Ectodermal cell (in vitro differentiated cells): ENCODE data around the gene SLC29A3.

Source experiments
- H3K27ac ChIP-seq: 2 replicates; pipeline ENCODE4 v1.7.0; 2013; ENCODE audit warnings: mild to moderate bottlenecking, low read depth, low read length; ENCODE audit not compliant: insufficient read depth, poor library complexity, severe bottlenecking
- H3K27me3 ChIP-seq: 2 replicates; pipeline ENCODE4 v1.7.0; 2013; ENCODE audit warnings: mild to moderate bottlenecking, low read length; ENCODE audit not compliant: insufficient read depth, control insufficient read depth, poor library complexity, severe bottlenecking
- H3K36me3 ChIP-seq: one replicate; pipeline ENCODE4 v1.7.0; 2013; ENCODE audit warnings: low read length; ENCODE audit not compliant: control insufficient read depth, insufficient read depth
- H3K4me1 ChIP-seq: one replicate; pipeline ENCODE4 v1.7.0; 2013; ENCODE audit warnings: low read length; ENCODE audit not compliant: control insufficient read depth, insufficient read depth
- H3K4me3 ChIP-seq: 2 replicates; pipeline ENCODE4 v1.7.0; 2013; ENCODE audit warnings: low read depth, low read length, control low read depth; ENCODE audit not compliant: insufficient read depth
- H3K9me3 ChIP-seq: 2 replicates; pipeline ENCODE4 v1.7.0; 2013; ENCODE audit warnings: mild to moderate bottlenecking, low read length, moderate library complexity; ENCODE audit not compliant: control insufficient read depth
- WGBS, 2 experiments: methylation state at CpG; one replicate each; pipeline ENCODE4 v1.1.7; 2013; ENCODE audit warnings: missing lambda C conversion rate in 2 of 2; 5-methylcytosine and 5-hydroxymethylcytosine counted together

Gene SLC29A3

DNA sequence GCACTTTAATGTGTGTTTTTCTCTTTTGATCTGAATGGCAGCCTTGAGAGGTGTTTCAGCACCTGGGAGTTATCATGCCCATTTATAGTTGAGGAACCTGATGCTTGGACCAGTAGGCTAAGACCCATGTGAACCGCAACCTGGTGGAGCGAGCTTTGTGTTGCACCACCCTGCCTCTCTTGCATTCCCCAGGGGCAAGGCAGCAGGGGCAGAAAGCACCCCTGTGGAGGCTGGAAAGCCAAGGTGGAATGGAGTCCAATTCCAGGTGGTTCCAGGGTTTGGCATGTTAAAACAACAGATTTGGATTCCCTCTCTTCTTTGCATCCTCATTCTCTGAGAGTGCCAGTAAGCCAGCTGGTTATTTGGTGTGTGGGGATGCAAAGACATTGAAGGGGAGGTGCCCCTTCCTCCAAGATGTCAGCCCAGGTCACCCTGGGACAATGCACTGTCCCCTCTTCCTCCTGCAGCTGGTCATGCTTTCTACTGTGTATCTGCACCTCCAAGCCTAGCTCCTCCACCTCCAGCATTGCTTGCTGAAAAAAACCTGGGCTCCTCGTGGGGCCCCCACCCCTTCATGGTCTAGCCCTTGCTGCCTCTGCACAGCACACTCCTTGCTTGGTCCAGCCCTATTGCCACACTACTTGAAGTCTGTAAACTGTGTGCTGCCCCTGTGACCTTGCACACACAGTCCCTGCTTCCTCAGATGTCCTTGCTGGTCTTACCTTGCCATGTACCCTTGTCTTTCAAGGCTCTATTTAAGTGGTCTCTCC is 72.0 kb downstream of the SLC29A3 start:
- Histone ChIP-seq H3K27me3 (peaks cover 11% of the 10 kb centered on the region), H3K9me3 (no peaks in the 10 kb centered on the region), H3K36me3 (no peaks in the 10 kb centered on the region), H3K27ac (no peak overlapping the region), H3K4me3 (no peak overlapping the region), H3K4me1 (peaks cover 4% of the 10 kb centered on the region)
- WGBS, 2 experiments = 89 to 91% methylated on average over 3 of the region's 3 CpGs

DNA sequence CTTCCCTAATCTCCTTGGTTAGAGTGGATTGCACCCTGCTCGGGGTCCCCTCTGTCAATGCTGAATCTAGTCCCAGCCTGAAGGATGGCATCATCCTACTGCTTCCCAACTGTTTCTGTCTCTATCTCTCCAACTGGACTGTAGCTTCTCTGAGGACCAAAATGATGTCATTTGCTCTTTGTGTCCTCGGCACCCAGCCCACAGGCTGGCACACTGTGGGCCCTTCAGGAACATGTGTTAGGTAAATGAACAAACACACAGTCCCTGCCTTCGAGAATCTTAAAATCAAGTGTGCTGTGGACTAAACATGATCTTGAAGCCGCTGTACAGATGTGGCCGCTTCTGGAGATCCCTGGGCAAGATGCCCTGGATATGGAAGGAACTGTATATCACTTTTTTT is 72.6 kb downstream of the SLC29A3 start:
- peaks cover 4% of the 10 kb centered on the region for H3K4me1 ChIP-seq
- no peak overlapping the region for H3K27ac ChIP-seq
- H3K9me3 ChIP-seq = no peaks in the 10 kb centered on the region
- no peaks in the 10 kb centered on the region for H3K36me3 ChIP-seq
- H3K27me3 ChIP-seq = peaks cover 11% of the 10 kb centered on the region
- no peak overlapping the region for H3K4me3 ChIP-seq
- 95 to 98% methylated on average over 5 of the region's 5 CpGs for WGBS, 2 experiments

DNA sequence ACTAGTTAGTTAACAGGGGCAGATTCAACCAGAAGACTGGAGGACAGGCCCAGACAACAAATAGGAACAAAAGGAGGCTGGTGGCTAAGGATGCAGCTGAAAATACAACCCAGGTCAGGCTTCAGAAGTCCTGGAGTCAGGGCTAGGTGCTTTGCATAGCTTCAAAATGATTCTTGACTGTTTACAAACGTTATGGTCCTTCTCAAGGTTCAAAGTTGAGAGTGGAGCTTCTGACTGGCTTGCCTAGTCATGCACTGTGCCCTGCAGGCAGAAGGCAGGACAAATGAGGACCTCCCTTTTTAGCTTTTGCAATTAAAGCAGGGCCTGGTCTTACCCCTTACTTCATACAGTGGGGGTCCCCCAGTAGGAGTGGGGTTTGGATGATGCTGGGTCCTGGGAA is 73.2 kb downstream of the SLC29A3 start:
- H3K36me3 ChIP-seq = no peaks in the 10 kb centered on the region
- no peak overlapping the region for H3K4me3 ChIP-seq
- peaks cover 16% of the 10 kb centered on the region for H3K27me3 ChIP-seq
- peaks cover 4% of the 10 kb centered on the region for H3K4me1 ChIP-seq
- no peaks in the 10 kb centered on the region for H3K9me3 ChIP-seq
- 44 to 48% methylated on average over 1 of the region's 1 CpG for WGBS, 2 experiments
- no peak overlapping the region for H3K27ac ChIP-seq

DNA sequence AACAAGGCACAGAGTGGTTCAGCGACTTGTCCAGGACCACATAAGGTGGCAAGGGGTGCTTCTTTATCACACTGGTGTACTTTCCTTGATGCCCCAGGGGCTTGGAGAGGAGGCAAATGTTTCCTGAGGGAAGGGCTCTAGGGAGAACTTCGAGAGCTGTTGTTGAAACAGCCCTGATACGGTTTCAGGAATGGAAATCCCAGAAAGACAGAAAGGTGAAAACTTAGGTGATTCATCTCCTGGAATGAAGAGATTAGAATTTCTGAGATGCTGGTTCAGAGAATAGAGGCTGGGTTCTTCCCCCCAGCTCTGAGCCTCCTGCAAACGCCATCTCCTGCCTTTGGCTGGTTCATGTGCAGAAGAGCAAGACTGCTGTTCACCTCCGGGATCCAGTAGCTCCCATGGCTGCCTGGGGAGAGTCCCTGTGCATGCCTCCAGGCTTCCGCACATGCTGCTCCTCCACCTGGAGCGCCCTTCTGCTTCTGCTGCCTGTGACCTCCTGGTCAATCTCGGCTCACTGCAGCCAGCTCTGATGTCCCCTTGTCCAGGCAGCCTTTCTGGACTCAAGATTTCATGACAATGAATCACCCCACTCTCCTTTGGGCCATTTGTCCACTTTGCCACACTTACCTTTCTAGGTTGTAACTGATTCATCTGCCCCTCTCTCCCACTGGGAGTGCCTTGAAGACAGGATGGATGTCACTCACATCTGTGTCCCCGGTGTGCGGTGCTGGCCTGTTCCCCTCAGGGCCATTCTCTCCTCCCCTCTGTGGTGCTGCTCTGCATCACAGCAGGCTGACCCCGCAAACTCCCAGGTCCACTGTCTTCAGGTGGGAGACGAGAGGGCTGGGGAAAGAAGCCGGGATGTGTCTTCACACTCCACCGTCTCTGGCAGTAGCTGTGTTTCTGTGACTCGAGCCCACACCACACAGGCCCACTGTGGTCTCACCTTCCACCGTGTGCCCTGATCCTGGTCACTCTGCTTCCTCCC is 74.0 kb downstream of the SLC29A3 start:
- no peak overlapping the region for H3K27ac ChIP-seq
- H3K36me3 ChIP-seq = no peaks in the 10 kb centered on the region
- no peak overlapping the region for H3K4me3 ChIP-seq
- 91 to 95% methylated on average over 16 of the region's 16 CpGs for WGBS, 2 experiments
- no peaks in the 10 kb centered on the region for H3K9me3 ChIP-seq
- peaks cover 12% of the 10 kb centered on the region for H3K4me1 ChIP-seq
- peaks cover 24% of the 10 kb centered on the region for H3K27me3 ChIP-seq

DNA sequence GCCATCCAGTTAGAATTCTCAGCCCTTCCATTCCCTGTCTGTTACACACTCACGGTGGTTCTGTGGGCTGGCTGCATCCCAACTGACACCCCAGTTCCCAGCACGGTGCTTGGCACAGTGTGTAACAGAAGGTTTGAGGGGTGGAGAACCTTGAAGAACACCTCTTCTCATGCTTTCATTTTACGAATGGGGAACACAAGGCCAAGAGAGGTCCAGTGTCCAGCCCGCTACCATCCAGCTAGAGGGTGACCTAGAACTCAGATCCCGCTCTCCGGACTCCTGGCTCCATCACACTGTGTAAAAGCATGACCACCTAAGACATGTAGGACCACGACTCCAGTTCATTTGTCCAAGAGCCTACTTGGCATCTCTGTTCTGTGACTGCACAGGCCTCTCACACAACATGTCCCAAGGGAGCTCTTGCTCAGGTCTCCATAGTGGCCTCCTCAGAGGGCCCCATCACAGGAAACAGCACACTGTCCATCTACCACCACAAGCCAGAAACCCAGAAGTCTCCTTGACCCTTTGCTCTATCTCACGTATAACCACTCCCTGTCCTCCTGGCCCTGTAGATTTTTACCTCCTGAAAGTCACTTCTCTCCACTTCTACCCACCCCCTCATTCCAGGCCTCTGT is 74.9 kb downstream of the SLC29A3 start:
- Histone ChIP-seq H3K36me3 (no peaks in the 10 kb centered on the region), H3K27ac (no peak overlapping the region), H3K4me3 (no peak overlapping the region), H3K27me3 (peaks cover 33% of the 10 kb centered on the region), H3K4me1 (peaks cover 13% of the 10 kb centered on the region), H3K9me3 (no peaks in the 10 kb centered on the region)
- 93 to 95% methylated on average over 8 of the region's 8 CpGs for WGBS, 2 experiments

DNA sequence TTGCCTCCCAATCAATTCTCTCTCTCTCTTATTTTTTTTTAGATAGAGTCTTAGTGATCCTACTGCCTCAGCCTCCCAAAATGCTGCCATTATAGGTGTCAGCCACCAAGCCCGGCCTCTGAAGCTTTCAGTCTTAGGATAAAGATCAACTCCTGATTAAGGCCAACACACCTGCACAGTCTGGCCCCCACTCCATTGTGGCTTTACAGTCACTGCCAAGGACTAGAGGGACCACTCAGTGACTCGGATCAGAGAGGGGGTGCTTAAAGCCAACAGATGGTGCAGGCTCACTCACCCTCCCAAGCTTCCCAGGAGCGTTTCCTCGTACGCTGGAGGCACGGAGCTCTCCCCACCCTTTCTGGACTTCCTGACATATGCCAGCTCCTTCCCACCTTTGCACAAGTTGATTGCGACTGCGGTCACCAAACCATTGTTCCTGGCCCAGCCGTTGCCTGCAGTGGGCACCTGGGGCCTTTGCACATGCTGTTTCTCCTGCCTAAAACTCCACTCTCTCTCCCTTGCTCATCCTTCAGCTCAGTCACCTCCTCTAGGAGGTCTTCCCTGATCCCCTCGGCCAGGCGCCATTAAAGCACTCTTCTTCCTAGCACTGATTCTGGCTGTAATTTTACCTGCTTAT is 76.0 kb downstream of the SLC29A3 start:
- no peak overlapping the region for H3K27ac ChIP-seq
- H3K4me1 ChIP-seq = peaks cover 13% of the 10 kb centered on the region
- H3K27me3 ChIP-seq = peaks cover 44% of the 10 kb centered on the region
- H3K36me3 ChIP-seq = no peaks in the 10 kb centered on the region
- H3K9me3 ChIP-seq = no peaks in the 10 kb centered on the region
- 95% methylated on average over 11 of the region's 11 CpGs for WGBS, 2 experiments
- no peak overlapping the region for H3K4me3 ChIP-seq

DNA sequence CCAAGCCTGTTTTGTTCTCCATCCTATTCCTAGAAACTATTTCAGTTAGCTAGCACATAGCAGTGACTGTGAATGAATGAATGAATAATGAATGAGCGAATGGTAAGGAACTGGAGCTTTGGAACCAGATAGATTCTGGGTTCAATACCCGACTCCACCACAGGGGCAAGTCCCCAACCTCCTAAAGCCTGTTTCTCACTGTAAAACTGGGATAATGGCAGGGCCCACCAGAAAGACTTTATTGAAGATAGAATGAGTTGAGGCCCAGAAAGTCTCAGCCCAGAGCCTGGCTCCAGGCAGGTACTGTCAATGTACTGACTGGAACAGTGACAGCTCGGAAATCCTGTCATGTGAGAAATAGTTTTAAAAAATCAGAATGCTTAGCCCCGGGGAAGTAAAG is 76.6 kb downstream of the SLC29A3 start:
- H3K9me3 ChIP-seq = no peaks in the 10 kb centered on the region
- 90 to 94% methylated on average over 4 of the region's 4 CpGs for WGBS, 2 experiments

DNA sequence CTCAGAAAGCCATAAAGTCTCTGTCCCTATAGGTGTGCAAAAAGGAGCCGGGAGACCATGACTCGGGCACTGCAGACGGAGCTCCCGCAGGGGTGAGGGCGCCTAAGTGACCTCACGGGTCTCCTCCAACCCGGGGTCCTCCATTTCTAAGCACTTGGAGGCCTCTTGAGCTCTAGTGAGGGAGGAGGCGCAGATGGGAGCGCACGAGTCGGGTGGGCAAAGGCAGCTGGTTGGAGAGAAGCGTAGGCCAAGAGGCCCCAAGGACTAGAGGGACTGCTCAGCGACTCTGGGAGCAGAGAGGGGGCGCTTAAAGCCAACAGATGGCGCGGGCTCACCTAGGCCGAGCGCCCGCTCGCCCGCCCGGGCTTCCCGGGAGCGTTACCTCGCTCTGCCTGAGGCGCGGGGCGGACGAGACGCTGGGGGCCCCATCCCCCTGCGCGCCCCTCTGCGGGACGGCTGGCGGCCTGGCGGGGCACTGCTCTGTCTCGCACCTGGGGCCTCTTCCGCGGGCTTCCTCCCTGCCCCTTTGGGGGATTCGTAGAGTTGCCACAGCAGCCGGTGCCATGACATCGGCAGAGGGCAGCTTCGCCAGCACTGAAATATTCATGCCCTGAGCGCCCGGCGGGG is 77.1 kb downstream of the SLC29A3 start:
- WGBS, 2 experiments = 9% methylated on average over 46 of the region's 46 CpGs
- Histone ChIP-seq H3K4me1 (peaks cover 9% of the 10 kb centered on the region), H3K4me3 (peak overlapping the region; percentile 48)

More for the DNA sequence above, 76.6 kb downstream of the SLC29A3 start:
- Histone ChIP-seq H3K4me1 (peaks cover 9% of the 10 kb centered on the region), H3K4me3 (no peak overlapping the region), H3K27me3 (peaks cover 47% of the 10 kb centered on the region), H3K27ac (no peak overlapping the region), H3K36me3 (no peaks in the 10 kb centered on the region)

DNA sequence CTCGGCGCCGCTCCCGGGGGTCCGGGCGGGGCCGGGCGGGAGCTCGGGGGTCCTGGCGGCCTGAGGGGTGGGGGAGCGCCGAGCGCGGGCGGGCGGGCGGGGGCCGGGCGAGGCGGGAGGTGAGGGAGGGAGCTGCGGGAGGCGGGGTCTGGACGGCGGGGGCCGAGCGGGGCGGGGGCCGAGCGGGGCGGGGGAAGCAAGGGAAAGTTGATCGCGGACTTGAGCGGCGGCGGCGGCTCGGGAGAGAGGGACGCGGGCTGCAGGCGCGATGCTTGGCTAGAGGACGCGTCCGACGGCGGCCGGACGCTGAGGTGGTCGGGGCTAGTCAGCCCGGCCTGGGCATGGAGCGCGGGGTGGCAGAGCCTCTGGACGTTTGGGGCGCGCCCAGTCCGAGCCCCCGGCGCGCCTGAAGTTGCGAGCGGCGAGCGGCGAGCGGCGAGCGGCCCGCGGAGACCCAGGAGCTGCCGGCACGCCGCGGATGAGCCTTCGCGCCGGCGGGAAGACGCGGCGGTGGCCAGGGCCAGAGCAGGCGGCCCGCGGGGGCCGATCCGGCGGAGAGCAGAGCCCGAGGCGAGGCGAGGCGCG is 77.7 kb downstream of the SLC29A3 start, which contains the start of gene CDH23:
TSS of gene CDH23 (plus strand) at position 210 of the 585 bp plus-strand sequence. CDS start 42,912 bp downstream, outside the sequence.
- Histone ChIP-seq H3K4me1 (peaks cover 9% of the 10 kb centered on the region), H3K4me3 (peak within 1 kb of the TSS; percentile 48), H3K36me3 (no peaks in the 10 kb centered on the region), H3K27ac (no peak within 1 kb of the TSS), H3K9me3 (no peaks in the 10 kb centered on the region), H3K27me3 (peaks cover 47% of the 10 kb centered on the region)
- 0 to 1% methylated on average over 78 to 79 of the region's 91 CpGs for WGBS, 2 experiments

More for the DNA sequence above, 77.1 kb downstream of the SLC29A3 start:
- no peaks in the 10 kb centered on the region for H3K36me3 ChIP-seq
- no peak overlapping the region for H3K27ac ChIP-seq
- no peaks in the 10 kb centered on the region for H3K9me3 ChIP-seq
- H3K27me3 ChIP-seq = peaks cover 47% of the 10 kb centered on the region
